Chondrocyte (in vitro differentiated cells): ENCODE results near the gene TMPRSS6. TPM values are rescaled to one million over a fixed set of nuclear protein-coding genes. Genes with fewer than 3 reads are reported as not detected.

ENCODE experiments used
- DNase-seq: peaks from one replicate; pipeline ENCODE4 v3.0.0; 2021; ENCODE audit warnings: mixed read lengths, low spot score
- H3K27ac Mint-ChIP-seq: one replicate; pipeline ENCODE4 v1.8.0; 2021; ENCODE audit warnings: mild to moderate bottlenecking, moderate library complexity, mixed read lengths; ENCODE audit not compliant: unreplicated experiment
- H3K27me3 Mint-ChIP-seq: 2 replicates; pipeline ENCODE4 v1.8.0; 2021; ENCODE audit warnings: low read depth, mixed read lengths
- H3K36me3 Mint-ChIP-seq: 2 replicates; pipeline ENCODE4 v1.8.0; 2021; ENCODE audit warnings: low read depth, mixed read lengths
- H3K4me1 Mint-ChIP-seq: 2 replicates; pipeline ENCODE4 v1.8.0; 2021; ENCODE audit warnings: low read depth, mild to moderate bottlenecking, mixed read lengths
- H3K4me3 Mint-ChIP-seq: one replicate; pipeline ENCODE4 v1.8.0; 2021; ENCODE audit warnings: mild to moderate bottlenecking, moderate library complexity, mixed read lengths; ENCODE audit not compliant: unreplicated experiment
- H3K9me3 Mint-ChIP-seq: 2 replicates; pipeline ENCODE4 v1.8.0; 2021; ENCODE audit warnings: low read depth, mixed read lengths
- CTCF ChIP-seq: fragments of 200-600 bp; sonication (generic); IDR thresholded peaks from 2 replicates; pipeline ENCODE4 v1.5.0; 2021; ENCODE audit warnings: antibody characterized with exemption, mild to moderate bottlenecking, moderate library complexity
- total RNA-seq: library from RNA; stranded (reverse); gene quantifications from 3 replicates; pipeline ENCODE4 v1.2.1, GENCODE V29; 2021

The TMPRSS6 gene
- total RNA-seq, 1 donor from 2014 or later = not detected

DNA sequence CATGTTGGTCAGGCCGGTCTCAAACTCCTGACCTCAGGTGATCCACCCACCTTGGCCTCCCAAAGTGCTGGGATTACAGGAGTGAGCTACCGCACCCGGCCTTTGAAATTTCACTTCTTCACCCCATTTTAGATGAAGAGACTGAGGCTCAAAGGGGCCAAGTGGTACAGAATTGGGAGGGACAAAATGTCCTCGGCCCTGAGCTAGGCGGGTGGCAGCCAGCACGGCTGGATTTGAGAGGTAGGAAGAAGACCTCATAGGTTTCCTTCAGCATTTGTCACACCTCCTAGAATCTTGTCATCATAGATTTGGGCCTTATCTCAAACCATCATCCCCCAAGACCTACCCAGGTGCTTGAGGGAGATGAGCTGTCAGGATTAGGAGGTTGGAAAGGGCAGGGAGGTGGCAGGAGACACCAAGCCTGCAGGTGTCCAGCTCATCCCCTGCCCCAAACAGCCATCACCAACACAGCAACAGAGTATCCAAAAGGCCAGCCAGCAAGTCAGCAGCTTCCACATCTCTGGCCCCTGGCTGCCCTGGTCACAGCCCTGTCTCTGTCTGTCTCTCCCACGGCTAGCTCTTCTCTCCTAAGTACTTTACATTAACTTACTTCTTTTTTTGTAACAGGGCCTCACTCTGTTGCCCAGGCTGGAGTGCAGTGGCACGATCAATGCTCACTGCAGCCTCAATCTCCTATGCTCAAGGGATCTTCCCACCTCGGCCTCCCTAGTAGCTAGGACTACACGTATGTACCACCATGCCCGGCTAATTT, 11.2 kb upstream of the TMPRSS6 start:
- H3K4me3 Mint-ChIP-seq = no peak overlapping the region

GRCh38 chr22:37119872-37120271, 10.4 kb upstream of the TMPRSS6 start:
- TF ChIP-seq CTCF = no peak
- Mint-ChIP-seq H3K36me3 (no peaks in the 10 kb centered on the region), H3K4me1 (peaks cover 8% of the 10 kb centered on the region), H3K27ac (no peak overlapping the region), H3K9me3 (no peaks in the 10 kb centered on the region), H3K4me3 (no peak overlapping the region), H3K27me3 (peaks cover 22% of the 10 kb centered on the region)
- DNase-seq = no peak

More for the DNA sequence above, 11.2 kb upstream of the TMPRSS6 start:
- H3K36me3 Mint-ChIP-seq = no peaks in the 10 kb centered on the region
- no peak overlapping the region for H3K27ac Mint-ChIP-seq
- H3K4me1 Mint-ChIP-seq = peaks cover 8% of the 10 kb centered on the region
- H3K9me3 Mint-ChIP-seq = no peaks in the 10 kb centered on the region
- H3K27me3 Mint-ChIP-seq = peaks cover 18% of the 10 kb centered on the region
- no peak for DNase-seq
- TF ChIP-seq CTCF = no peak

DNA sequence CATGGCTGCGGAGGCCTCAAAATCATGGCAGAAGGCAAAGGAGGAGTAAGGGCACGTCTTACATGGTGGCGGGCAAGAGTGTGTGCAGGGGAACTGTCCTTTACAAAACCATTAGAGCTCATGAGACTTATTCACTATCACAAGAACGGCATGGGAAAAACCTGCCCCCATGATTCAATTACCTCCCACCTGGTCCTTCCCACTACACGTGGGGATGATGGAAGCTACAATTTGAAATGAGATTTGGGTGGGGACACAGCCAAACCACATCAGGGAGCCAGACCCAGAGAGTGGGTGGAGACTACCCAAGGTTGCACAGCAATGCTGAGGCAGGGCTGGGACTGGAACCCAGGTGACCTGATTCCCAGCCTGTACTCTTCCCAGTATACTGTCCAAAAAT, 8.6 kb upstream of the TMPRSS6 start:
- H3K27me3 Mint-ChIP-seq = peaks cover 27% of the 10 kb centered on the region
- H3K9me3 Mint-ChIP-seq = no peaks in the 10 kb centered on the region
- H3K27ac Mint-ChIP-seq = no peak overlapping the region
- H3K4me3 Mint-ChIP-seq = no peak overlapping the region
- peaks cover 8% of the 10 kb centered on the region for H3K4me1 Mint-ChIP-seq
- no peak for DNase-seq
- TF ChIP-seq CTCF = no peak
- no peaks in the 10 kb centered on the region for H3K36me3 Mint-ChIP-seq

GRCh38 chr22:37117092-37117491, 7.6 kb upstream of the TMPRSS6 start:
- Mint-ChIP-seq H3K36me3 (no peaks in the 10 kb centered on the region), H3K27ac (no peak overlapping the region), H3K9me3 (no peaks in the 10 kb centered on the region), H3K4me3 (no peak overlapping the region), H3K4me1 (peaks cover 5% of the 10 kb centered on the region), H3K27me3 (peaks cover 30% of the 10 kb centered on the region)
- no peak for DNase-seq
- no peak for TF ChIP-seq CTCF

- TF ChIP-seq CTCF = no peak
- H3K4me1 Mint-ChIP-seq = no peaks in the 10 kb centered on the region
- no peak overlapping the region for H3K27ac Mint-ChIP-seq
- no peaks in the 10 kb centered on the region for H3K36me3 Mint-ChIP-seq
- no peak overlapping the region for H3K4me3 Mint-ChIP-seq
- no peak for DNase-seq
- peaks cover 36% of the 10 kb centered on the region for H3K27me3 Mint-ChIP-seq
- no peaks in the 10 kb centered on the region for H3K9me3 Mint-ChIP-seq
Measured at GRCh38 chr22:37115032-37115431, 5.5 kb upstream of the TMPRSS6 start.
